ENCODE measurements around the gene RNF207.

- TF ChIP-seq CTCF (IDR thresholded peaks at IDR 0.05; ENCODE audit: insufficient read depth, low read length) = no peak
- no peak for TF ChIP-seq GABPA (IDR thresholded peaks at IDR 0.05; ENCODE audit: low read depth)
- TF ChIP-seq POLR2AphosphoS5 (IDR thresholded peaks at IDR 0.05; ENCODE audit: low read depth) = 0 out of 2 replicates have a peak, but pooled peaks have one; percentile 27
Observed at GRCh38 chr1:6212193-6212959, 6.5 kb downstream of the RNF207 start.
